ENCODE measurements around the gene TMCC2.

TMCC2 gene

GRCh38 chr1:205313563-205314308, 86.0 kb downstream of the TMCC2 start:
- H2AFZ ChIP-seq: no peak overlapping the region
- no peak overlapping the region for H3K9ac ChIP-seq
- no peaks in the 10 kb centered on the region for H3K27me3 ChIP-seq (ENCODE audit: control insufficient read depth, insufficient read depth, low read length)
- H3K79me2 ChIP-seq: peaks cover 34% of the 10 kb centered on the region
- peak overlapping the region; percentile 11 for H3K27ac ChIP-seq
- H3K9me3 ChIP-seq (ENCODE audit: control insufficient read depth, low read length): no peaks in the 10 kb centered on the region
- TF ChIP-seq CTCF (IDR thresholded peaks at IDR 0.05): no peak
- peaks cover 20% of the 10 kb centered on the region for H3K4me1 ChIP-seq
- H3K4me2 ChIP-seq (ENCODE audit: low read length): no peak overlapping the region
- H3K4me3 ChIP-seq (ENCODE audit: low read depth, low read length): no peak overlapping the region
- no peaks in the 10 kb centered on the region for H3K36me3 ChIP-seq (ENCODE audit: control insufficient read depth, insufficient read depth, low read length)

GRCh38 chr1:205315008-205315618, 87.4 kb downstream of the TMCC2 start:
- Histone ChIP-seq H3K4me3 (ENCODE audit: low read depth, low read length) (no peak overlapping the region), H3K4me1 (peaks cover 20% of the 10 kb centered on the region), H3K27me3 (ENCODE audit: control insufficient read depth, insufficient read depth, low read length) (no peaks in the 10 kb centered on the region), H3K79me2 (peaks cover 24% of the 10 kb centered on the region), H3K4me2 (ENCODE audit: low read length) (no peak overlapping the region), H3K9me3 (ENCODE audit: control insufficient read depth, low read length) (no peaks in the 10 kb centered on the region), H3K36me3 (ENCODE audit: control insufficient read depth, insufficient read depth, low read length) (no peaks in the 10 kb centered on the region), H3K27ac (no peak overlapping the region), H3K9ac (no peak overlapping the region), H2AFZ (no peak overlapping the region)
- TF ChIP-seq CTCF (IDR thresholded peaks at IDR 0.05): no peak

DNA sequence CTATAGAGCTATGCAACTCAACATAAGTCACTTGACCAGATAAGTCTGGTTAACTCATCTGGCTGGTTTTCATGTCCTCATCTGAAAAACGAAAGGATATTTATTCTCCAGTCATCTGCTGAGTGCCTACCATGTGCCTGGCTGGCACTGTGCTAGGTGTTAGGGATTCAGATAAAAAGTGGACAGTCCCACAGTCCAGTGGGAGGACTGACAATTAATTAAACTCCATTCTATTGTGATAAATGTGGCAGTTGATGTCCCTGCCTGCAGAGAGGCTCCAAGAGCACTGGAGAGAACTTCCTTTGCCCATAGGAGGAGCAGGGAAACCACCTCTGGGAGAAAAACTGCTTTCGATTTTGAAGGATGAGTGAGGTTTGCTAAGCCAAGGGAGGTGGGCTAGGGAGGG, 88.4 kb downstream of the TMCC2 start:
- Histone ChIP-seq H2AFZ (no peak overlapping the region), H3K4me1 (peaks cover 20% of the 10 kb centered on the region), H3K4me2 (ENCODE audit: low read length) (no peak overlapping the region), H3K27me3 (ENCODE audit: control insufficient read depth, insufficient read depth, low read length) (no peaks in the 10 kb centered on the region), H3K27ac (peak overlapping the region; percentile 7), H3K9me3 (ENCODE audit: control insufficient read depth, low read length) (no peaks in the 10 kb centered on the region), H3K4me3 (ENCODE audit: low read depth, low read length) (no peak overlapping the region), H3K36me3 (ENCODE audit: control insufficient read depth, insufficient read depth, low read length) (no peaks in the 10 kb centered on the region), H3K9ac (no peak overlapping the region), H3K79me2 (peaks cover 15% of the 10 kb centered on the region)
- TF ChIP-seq CTCF (IDR thresholded peaks at IDR 0.05): no peak

GRCh38 chr1:205317311-205317917, 89.7 kb downstream of the TMCC2 start:
- Histone ChIP-seq H3K9me3 (ENCODE audit: control insufficient read depth, low read length) (no peaks in the 10 kb centered on the region), H3K27me3 (ENCODE audit: control insufficient read depth, insufficient read depth, low read length) (no peaks in the 10 kb centered on the region), H3K4me3 (ENCODE audit: low read depth, low read length) (no peak overlapping the region), H3K9ac (no peak overlapping the region), H2AFZ (peak overlapping the region; percentile 50), H3K79me2 (peaks cover 5% of the 10 kb centered on the region), H3K36me3 (ENCODE audit: control insufficient read depth, insufficient read depth, low read length) (no peaks in the 10 kb centered on the region), H3K4me1 (peaks cover 20% of the 10 kb centered on the region), H3K27ac (peak overlapping the region; percentile 69), H3K4me2 (ENCODE audit: low read length) (peak overlapping the region; percentile 4)
- peak; percentile 16 for TF ChIP-seq CTCF (IDR thresholded peaks at IDR 0.05)
